22Rv1 (cell line): ENCODE results near the gene RAB42.

Source experiments
- ZFX ChIP-seq: fragments of 450-650 bp; IDR thresholded peaks from 2 replicates; pipeline ENCODE4 v1.6.1; 2017; ENCODE audit warnings: antibody characterized with exemption, borderline replicate concordance
- TF ChIP-seq, protein P1 (sequence below): fragments of 450-650 bp; IDR thresholded peaks from 2 replicates; pipeline ENCODE4 v1.5.1; 2017; ENCODE audit warnings: mild to moderate bottlenecking

DNA sequence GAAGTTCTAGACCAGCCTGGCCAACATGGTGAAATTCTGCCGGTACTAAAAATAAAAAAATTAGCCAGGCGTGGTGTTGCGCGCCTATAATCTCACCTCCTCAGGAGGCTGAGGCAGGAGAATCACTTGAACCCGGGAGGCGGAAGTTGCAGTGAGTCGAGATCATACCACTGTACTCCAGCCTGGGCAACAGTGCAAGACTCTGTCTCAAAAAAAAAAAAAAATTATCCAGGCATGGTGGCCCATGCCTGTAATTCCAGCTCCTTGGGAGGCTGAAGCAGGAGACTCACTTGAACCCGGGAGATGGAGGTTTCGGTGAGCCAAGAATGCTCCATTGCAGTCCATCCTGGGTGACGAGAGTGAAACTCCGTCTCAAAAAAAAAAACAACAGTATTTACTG, 18.5 kb upstream of the RAB42 start:
- TF ChIP-seq, protein P1, sequence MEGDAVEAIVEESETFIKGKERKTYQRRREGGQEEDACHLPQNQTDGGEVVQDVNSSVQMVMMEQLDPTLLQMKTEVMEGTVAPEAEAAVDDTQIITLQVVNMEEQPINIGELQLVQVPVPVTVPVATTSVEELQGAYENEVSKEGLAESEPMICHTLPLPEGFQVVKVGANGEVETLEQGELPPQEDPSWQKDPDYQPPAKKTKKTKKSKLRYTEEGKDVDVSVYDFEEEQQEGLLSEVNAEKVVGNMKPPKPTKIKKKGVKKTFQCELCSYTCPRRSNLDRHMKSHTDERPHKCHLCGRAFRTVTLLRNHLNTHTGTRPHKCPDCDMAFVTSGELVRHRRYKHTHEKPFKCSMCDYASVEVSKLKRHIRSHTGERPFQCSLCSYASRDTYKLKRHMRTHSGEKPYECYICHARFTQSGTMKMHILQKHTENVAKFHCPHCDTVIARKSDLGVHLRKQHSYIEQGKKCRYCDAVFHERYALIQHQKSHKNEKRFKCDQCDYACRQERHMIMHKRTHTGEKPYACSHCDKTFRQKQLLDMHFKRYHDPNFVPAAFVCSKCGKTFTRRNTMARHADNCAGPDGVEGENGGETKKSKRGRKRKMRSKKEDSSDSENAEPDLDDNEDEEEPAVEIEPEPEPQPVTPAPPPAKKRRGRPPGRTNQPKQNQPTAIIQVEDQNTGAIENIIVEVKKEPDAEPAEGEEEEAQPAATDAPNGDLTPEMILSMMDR = no peak
- no peak for TF ChIP-seq ZFX
